GM12878 (cell line): ENCODE measurements around the gene ISL1.

Source experiments
- BCL3 ChIP-seq: IDR thresholded peaks from 2 replicates; pipeline ENCODE4 v1.6.1; 2011; ENCODE audit warnings: borderline replicate concordance, low read depth, mild to moderate bottlenecking, moderate library complexity, low read length; ENCODE audit not compliant: insufficient read depth, poor library complexity, severe bottlenecking
- CTCF ChIP-seq, 3 experiments: IDR thresholded peaks in 2 of 3; conservative IDR thresholded peaks in 1 of 3; 2 replicates each; pipeline ENCODE4 v1.5.1; 2011; ENCODE audit warnings: low read depth in 3 of 3, low read length in 3 of 3, mild to moderate bottlenecking in 3 of 3, control low read depth in 2 of 3, moderate library complexity in 2 of 3, inconsistent platforms in 1 of 3, mixed read lengths in 1 of 3; ENCODE audit not compliant: control insufficient read depth in 2 of 3, insufficient read depth in 1 of 3; ENCODE audit errors: extremely low read depth in 1 of 3
- EP300 ChIP-seq, 2 experiments: fragments of 150-350 bp in 1 of 2; IDR thresholded peaks; 2 replicates each; pipeline ENCODE4 v1.6.1; 2011 to 2012; ENCODE audit warnings: low read depth in 2 of 2, low read length in 2 of 2, borderline replicate concordance in 1 of 2, improper control_type of control experiment in 1 of 2, inconsistent platforms in 1 of 2; ENCODE audit not compliant: control insufficient read depth in 1 of 2
- EZH2 ChIP-seq: IDR thresholded peaks from 2 replicates; pipeline ENCODE4 v1.6.1; 2012; ENCODE audit warnings: low read depth, mild to moderate bottlenecking, control low read depth, inconsistent platforms, low read length, borderline replicate concordance; ENCODE audit not compliant: control insufficient read depth
- MTA3 ChIP-seq: IDR thresholded peaks from 2 replicates; pipeline ENCODE4 v1.6.1; 2012; ENCODE audit warnings: low read length, inconsistent platforms, borderline replicate concordance
- MXI1 ChIP-seq: fragments of 150-350 bp; IDR thresholded peaks from 2 replicates; pipeline ENCODE4 v1.6.1; 2011; ENCODE audit warnings: low read depth, mild to moderate bottlenecking, inconsistent platforms, low read length, improper control_type of control experiment
- MYC ChIP-seq: IDR thresholded peaks from 2 replicates; pipeline ENCODE4 v1.6.1; 2011; ENCODE audit warnings: mild to moderate bottlenecking, low read length, moderate library complexity, inconsistent platforms; ENCODE audit not compliant: insufficient read depth, insufficient replicate concordance, insufficient read length, severe bottlenecking
- NRF1 ChIP-seq: conservative IDR thresholded peaks from 2 replicates; pipeline ENCODE4 v1.6.1; 2011; ENCODE audit warnings: mild to moderate bottlenecking, low read depth, low read length, improper control_type of control experiment
- POLR2AphosphoS5 ChIP-seq: IDR thresholded peaks from 2 replicates; pipeline ENCODE4 v1.6.1; 2011; ENCODE audit warnings: mild to moderate bottlenecking, low read length, inconsistent platforms
- USF2 ChIP-seq: IDR thresholded peaks from 2 replicates; pipeline ENCODE4 v1.6.1; 2011; ENCODE audit warnings: low read depth, low read length, improper control_type of control experiment, borderline replicate concordance
- ZBTB33 ChIP-seq: fragments of 450-650 bp; IDR thresholded peaks from 2 replicates; pipeline ENCODE4 v1.6.1; 2017; ENCODE audit warnings: mild to moderate bottlenecking
- ZSCAN29 ChIP-seq: fragments of 450-650 bp; IDR thresholded peaks from 2 replicates; pipeline ENCODE4 v1.6.1; 2017; ENCODE audit warnings: mild to moderate bottlenecking, moderate library complexity

GRCh38 chr5:51396797-51397196 is 13.5 kb downstream of the ISL1 start:
- TF ChIP-seq MXI1 (no peak), NRF1 (no peak), ZBTB33 (no peak), ZSCAN29 (no peak), EZH2 (no peak), CTCF (IDR thresholded peaks at IDR 0.05 in 2 of 3, conservative IDR thresholded peaks at IDR 0.05 in 1 of 3; ENCODE audit: control insufficient read depth in 2 of 3, extremely low read depth in 1 of 3, insufficient read depth in 1 of 3, low read depth in 3 of 3, low read length in 3 of 3) (no peak), EP300 (IDR thresholded peaks at IDR 0.05; ENCODE audit: borderline replicate concordance in 1 of 2, control insufficient read depth in 1 of 2, low read depth in 2 of 2, low read length in 2 of 2) (no peak), USF2 (no peak), MYC (no peak), POLR2AphosphoS5 (no peak), BCL3 (no peak), MTA3 (no peak)
